Neural progenitor cell (in vitro differentiated cells): ENCODE results near the gene CPLX3. TPM values are rescaled to one million over a fixed set of nuclear protein-coding genes. Genes with fewer than 3 reads are reported as not detected.

Source experiments
- DNase-seq: peaks from one replicate; pipeline ENCODE4 v3.0.0-alpha.2; 2016; ENCODE audit warnings: low spot score
- H2AFZ ChIP-seq: fragments of 200-600 bp; sonication (generic); replicated peaks from 2 replicates; pipeline ENCODE4 v1.6.1; 2016; ENCODE audit warnings: antibody characterized with exemption
- H3F3A ChIP-seq: fragments of 200-600 bp; sonication (generic); 2 replicates; pipeline ENCODE4 v1.6.1; 2016; ENCODE audit warnings: antibody characterized with exemption, low read depth
- H3K27ac ChIP-seq: fragments of 200-600 bp; sonication (generic); 2 replicates; pipeline ENCODE4 v1.5.1; 2016; ENCODE audit warnings: mild to moderate bottlenecking
- H3K27me3 ChIP-seq: fragments of 200-600 bp; sonication (generic); 2 replicates; pipeline ENCODE4 v1.6.1; 2016; ENCODE audit warnings: mild to moderate bottlenecking, moderate library complexity
- H3K36me3 ChIP-seq: fragments of 200-600 bp; sonication (generic); 2 replicates; pipeline ENCODE4 v1.5.1; 2016
- H3K4me1 ChIP-seq: fragments of 200-600 bp; sonication (generic); 2 replicates; pipeline ENCODE4 v1.6.1; 2016; ENCODE audit warnings: mixed run types
- H3K4me2 ChIP-seq: fragments of 200-600 bp; sonication (generic); 2 replicates; pipeline ENCODE4 v1.6.1; 2016
- H3K4me3 ChIP-seq: fragments of 200-600 bp; sonication (generic); 2 replicates; pipeline ENCODE4 v1.5.1; 2016
- H3K79me2 ChIP-seq: fragments of 200-600 bp; sonication (generic); 2 replicates; pipeline ENCODE4 v1.6.1; 2016; ENCODE audit warnings: low read depth
- H3K9ac ChIP-seq: fragments of 200-600 bp; sonication (generic); 2 replicates; pipeline ENCODE4 v1.6.1; 2016
- H3K9me3 ChIP-seq: fragments of 200-600 bp; sonication (generic); 2 replicates; pipeline ENCODE4 v1.5.1; 2016; ENCODE audit warnings: low read depth
- H4K20me1 ChIP-seq: fragments of 200-600 bp; sonication (generic); 2 replicates; pipeline ENCODE4 v1.6.1; 2016; ENCODE audit warnings: low read depth
- H3K27ac Mint-ChIP-seq: 3 replicates; pipeline ENCODE4 v1.8.0; 2021; ENCODE audit warnings: mixed read lengths
- H3K27me3 Mint-ChIP-seq: 2 replicates; pipeline ENCODE4 v1.8.0; 2022; ENCODE audit warnings: low read depth, mild to moderate bottlenecking, inconsistent platforms, moderate library complexity, mixed read lengths; ENCODE audit not compliant: insufficient read depth
- H3K36me3 Mint-ChIP-seq: 3 replicates; pipeline ENCODE4 v1.8.0; 2021; ENCODE audit warnings: mixed read lengths
- H3K4me1 Mint-ChIP-seq: 3 replicates; pipeline ENCODE4 v1.8.0; 2021; ENCODE audit warnings: mixed read lengths
- H3K4me3 Mint-ChIP-seq: 3 replicates; pipeline ENCODE4 v1.8.0; 2021; ENCODE audit warnings: mild to moderate bottlenecking, moderate library complexity, mixed read lengths
- H3K9me3 Mint-ChIP-seq: 3 replicates; pipeline ENCODE4 v1.8.0; 2020; ENCODE audit warnings: mixed read lengths
- EZH2 ChIP-seq: fragments of 200-600 bp; sonication (generic); IDR thresholded peaks from 2 replicates; pipeline ENCODE4 v1.6.1; 2017; ENCODE audit warnings: antibody characterized with exemption, mild to moderate bottlenecking, moderate library complexity
- EZH2phosphoT487 ChIP-seq: fragments of 200-600 bp; sonication (generic); IDR thresholded peaks from 2 replicates; pipeline ENCODE4 v1.6.1; 2017; ENCODE audit warnings: antibody characterized with exemption
- total RNA-seq: library from RNA; depleted of rRNA; stranded (reverse); fragments of >200 nt; gene quantifications from 2 replicates; pipeline ENCODE4 v1.2.3, GENCODE V29; 2015; ENCODE audit warnings: low replicate concordance
- TF ChIP-seq, protein P1 (sequence below): fragments of 200-600 bp; sonication (generic); IDR thresholded peaks from 2 replicates; pipeline ENCODE4 v1.5.1; 2017; ENCODE audit warnings: antibody characterized with exemption, mild to moderate bottlenecking

Gene CPLX3
- total RNA-seq, 1 donor from 2014 or later: not detected

DNA sequence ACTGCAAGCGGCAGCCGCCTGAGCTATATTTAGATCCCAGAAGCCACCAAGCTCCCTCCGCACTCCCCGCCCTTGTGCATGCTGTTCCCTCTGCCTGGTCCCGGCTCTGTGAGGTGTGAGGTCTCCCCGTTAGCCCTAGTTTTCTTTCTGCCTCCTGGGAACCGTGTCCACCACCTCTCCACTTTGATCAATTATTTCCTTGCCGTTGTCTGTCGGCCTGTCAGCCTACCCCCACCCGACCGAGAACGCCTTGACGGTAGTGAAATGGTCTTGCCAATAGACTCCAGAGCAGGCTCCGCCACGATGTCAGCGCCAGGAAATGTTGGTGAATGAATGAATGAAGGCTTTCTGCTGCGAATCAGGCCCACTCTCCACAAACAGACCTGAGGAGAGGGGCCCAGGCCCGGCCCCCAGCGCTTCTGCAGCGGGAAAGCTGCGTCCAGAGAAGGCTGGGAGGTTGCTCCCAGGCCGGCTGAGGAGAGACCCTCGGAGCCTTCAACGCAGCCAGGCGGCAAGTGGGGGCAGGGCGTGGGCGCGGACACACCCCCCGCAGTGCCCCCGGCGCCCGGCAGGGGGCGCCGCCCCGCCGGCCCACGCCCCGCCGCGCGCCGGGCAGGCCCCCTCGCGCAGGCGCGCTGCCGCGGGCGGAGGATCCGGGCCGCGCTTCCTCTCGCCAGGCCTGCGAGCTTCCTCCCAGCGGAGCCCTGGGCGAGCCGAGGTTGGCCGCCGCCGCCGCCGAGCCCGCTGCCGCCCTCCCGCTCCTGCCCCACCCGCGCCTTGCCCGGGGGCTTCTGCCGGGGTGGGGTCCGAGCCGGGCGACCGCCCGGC lies 44.8 kb upstream of the CPLX3 start, which contains the start of gene CSK:
Gene CSK (plus strand): TSS at position 650 of the 828 bp plus-strand sequence. CDS start 16,218 bp downstream, outside the sequence.
- peaks cover 66% of the 10 kb centered on the region for H3K4me1 Mint-ChIP-seq
- peak within 1 kb of the TSS; percentile 91 for H3K4me3 Mint-ChIP-seq
- peak within 1 kb of the TSS; percentile 35 for H3K9ac ChIP-seq
- peak; percentile 90 for DNase-seq
- H3K27me3 ChIP-seq: peaks cover 21% of the 10 kb centered on the region
- peaks cover 14% of the 10 kb centered on the region for H3K27me3 Mint-ChIP-seq
- peak within 1 kb of the TSS; percentile 96 for H3K4me2 ChIP-seq
- no peak for TF ChIP-seq EZH2
- TF ChIP-seq, protein P1, sequence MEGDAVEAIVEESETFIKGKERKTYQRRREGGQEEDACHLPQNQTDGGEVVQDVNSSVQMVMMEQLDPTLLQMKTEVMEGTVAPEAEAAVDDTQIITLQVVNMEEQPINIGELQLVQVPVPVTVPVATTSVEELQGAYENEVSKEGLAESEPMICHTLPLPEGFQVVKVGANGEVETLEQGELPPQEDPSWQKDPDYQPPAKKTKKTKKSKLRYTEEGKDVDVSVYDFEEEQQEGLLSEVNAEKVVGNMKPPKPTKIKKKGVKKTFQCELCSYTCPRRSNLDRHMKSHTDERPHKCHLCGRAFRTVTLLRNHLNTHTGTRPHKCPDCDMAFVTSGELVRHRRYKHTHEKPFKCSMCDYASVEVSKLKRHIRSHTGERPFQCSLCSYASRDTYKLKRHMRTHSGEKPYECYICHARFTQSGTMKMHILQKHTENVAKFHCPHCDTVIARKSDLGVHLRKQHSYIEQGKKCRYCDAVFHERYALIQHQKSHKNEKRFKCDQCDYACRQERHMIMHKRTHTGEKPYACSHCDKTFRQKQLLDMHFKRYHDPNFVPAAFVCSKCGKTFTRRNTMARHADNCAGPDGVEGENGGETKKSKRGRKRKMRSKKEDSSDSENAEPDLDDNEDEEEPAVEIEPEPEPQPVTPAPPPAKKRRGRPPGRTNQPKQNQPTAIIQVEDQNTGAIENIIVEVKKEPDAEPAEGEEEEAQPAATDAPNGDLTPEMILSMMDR: peak; percentile 42
- no peaks in the 10 kb centered on the region for H3F3A ChIP-seq
- H3K27ac ChIP-seq: no peak within 1 kb of the TSS
- no peaks in the 10 kb centered on the region for H3K9me3 ChIP-seq
- peaks cover 41% of the 10 kb centered on the region for H3K79me2 ChIP-seq
- no peaks in the 10 kb centered on the region for H3K36me3 Mint-ChIP-seq
- H3K4me1 ChIP-seq: peaks cover 22% of the 10 kb centered on the region
- peak within 1 kb of the TSS; percentile 68 for H3K4me3 ChIP-seq
- H3K9me3 Mint-ChIP-seq: no peaks in the 10 kb centered on the region
- peaks cover 41% of the 10 kb centered on the region for H4K20me1 ChIP-seq
- H3K27ac Mint-ChIP-seq: peak within 1 kb of the TSS; percentile 83
- H2AFZ ChIP-seq: peak within 1 kb of the TSS; percentile 76
- H3K36me3 ChIP-seq: no peaks in the 10 kb centered on the region

DNA sequence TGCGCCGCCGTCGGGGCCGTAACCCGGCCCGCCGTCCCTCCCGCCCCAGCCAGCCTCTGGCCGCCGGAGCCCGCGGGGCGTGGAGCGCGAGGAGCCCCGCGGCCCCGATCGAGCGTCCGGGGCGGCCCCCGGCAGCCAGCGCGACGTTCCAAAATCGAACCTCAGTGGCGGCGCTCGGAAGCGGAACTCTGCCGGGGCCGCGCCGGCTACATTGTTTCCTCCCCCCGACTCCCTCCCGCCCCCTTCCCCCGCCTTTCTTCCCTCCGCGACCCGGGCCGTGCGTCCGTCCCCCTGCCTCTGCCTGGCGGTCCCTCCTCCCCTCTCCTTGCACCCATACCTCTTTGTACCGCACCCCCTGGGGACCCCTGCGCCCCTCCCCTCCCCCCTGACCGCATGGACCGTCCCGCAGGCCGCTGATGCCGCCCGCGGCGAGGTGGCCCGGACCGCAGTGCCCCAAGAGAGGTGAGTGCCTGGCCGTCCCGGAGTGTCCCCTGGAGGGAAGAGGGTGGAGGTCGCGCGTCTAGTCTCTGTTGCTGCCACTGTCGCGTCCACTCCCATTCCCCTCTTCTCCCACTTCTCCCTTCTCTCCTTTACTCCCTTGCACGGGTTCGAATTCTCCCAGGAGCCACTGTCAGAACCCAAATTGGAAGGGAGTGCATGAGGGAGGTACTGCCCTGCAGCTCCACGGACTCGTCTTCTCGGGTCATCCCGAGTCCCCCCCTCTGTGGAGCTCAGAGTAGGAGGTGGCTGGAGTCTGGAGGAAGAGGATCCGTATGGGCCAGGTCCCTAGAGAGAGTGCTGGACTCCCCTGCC lies 44.0 kb upstream of the CPLX3 start:
- H3K27me3 Mint-ChIP-seq: peaks cover 14% of the 10 kb centered on the region
- H3K27ac Mint-ChIP-seq: no peak overlapping the region

DNA sequence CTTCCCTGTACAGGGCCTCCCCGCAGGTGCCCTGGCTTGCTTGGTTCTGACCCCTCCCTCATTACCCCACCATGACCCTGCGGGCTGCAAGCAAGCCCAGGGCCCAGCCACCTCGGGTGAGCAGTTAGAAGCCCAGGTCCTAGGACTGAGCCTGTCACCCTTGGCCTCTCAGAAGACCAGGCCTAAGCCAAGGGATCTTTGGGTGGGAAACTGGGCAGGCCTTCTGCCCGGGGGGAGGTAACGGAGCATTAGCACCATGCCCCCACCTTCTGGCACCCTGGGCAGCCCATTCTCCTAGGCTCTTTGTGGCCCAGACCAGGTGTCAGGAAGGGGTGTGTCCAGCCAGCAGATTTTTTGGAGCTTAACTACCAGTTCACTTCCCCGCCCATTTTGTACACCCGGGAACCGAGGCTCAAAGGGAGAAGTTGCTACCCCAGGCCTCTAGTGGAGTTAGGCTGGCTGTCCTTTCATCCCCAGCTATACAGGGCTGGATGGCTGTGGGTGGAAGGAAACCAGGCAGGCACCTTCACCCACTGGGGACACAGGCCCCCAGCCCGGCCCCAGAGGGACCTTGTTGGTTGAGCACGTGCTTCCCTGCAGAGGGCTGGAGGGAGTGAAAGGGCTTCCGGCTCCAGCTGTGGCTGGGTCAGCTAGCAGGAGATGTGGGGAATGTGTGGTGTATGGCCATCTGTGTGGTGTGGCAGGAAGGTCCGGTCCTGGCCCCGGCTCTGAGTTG lies 43.2 kb upstream of the CPLX3 start:
- H3K27me3 ChIP-seq: peaks cover 21% of the 10 kb centered on the region
- peaks cover 11% of the 10 kb centered on the region for H3K27me3 Mint-ChIP-seq
- H3K36me3 Mint-ChIP-seq: no peaks in the 10 kb centered on the region
- DNase-seq: peak; percentile 49
- peak overlapping the region; percentile 81 for H3K4me2 ChIP-seq
- H3K36me3 ChIP-seq: no peaks in the 10 kb centered on the region
- TF ChIP-seq, protein P1: no peak
- no peak for TF ChIP-seq EZH2phosphoT487
- no peak for TF ChIP-seq EZH2
- peaks cover 52% of the 10 kb centered on the region for H3K79me2 ChIP-seq
- H3K27ac Mint-ChIP-seq: no peak overlapping the region
- no peak overlapping the region for H2AFZ ChIP-seq
- H3F3A ChIP-seq: no peaks in the 10 kb centered on the region
- H3K4me3 Mint-ChIP-seq: peak overlapping the region; percentile 91
- no peaks in the 10 kb centered on the region for H3K9me3 Mint-ChIP-seq
- H3K27ac ChIP-seq: no peak overlapping the region
- peaks cover 61% of the 10 kb centered on the region for H3K4me1 Mint-ChIP-seq
- H3K4me1 ChIP-seq: peaks cover 18% of the 10 kb centered on the region
- no peaks in the 10 kb centered on the region for H3K9me3 ChIP-seq
- H3K9ac ChIP-seq: peak overlapping the region; percentile 35
- H4K20me1 ChIP-seq: peaks cover 57% of the 10 kb centered on the region
- H3K4me3 ChIP-seq: peak overlapping the region; percentile 68

More for the DNA sequence above, 44.0 kb upstream of the CPLX3 start:
- Histone ChIP-seq H3F3A (no peaks in the 10 kb centered on the region), H4K20me1 (peaks cover 50% of the 10 kb centered on the region), H2AFZ (peak overlapping the region; percentile 23), H3K9me3 (no peaks in the 10 kb centered on the region), H3K27ac (no peak overlapping the region), H3K9ac (peak overlapping the region; percentile 35), H3K27me3 (peaks cover 21% of the 10 kb centered on the region), H3K79me2 (peaks cover 48% of the 10 kb centered on the region), H3K36me3 (no peaks in the 10 kb centered on the region), H3K4me3 (peak overlapping the region; percentile 68), H3K4me2 (peak overlapping the region; percentile 81), H3K4me1 (peaks cover 17% of the 10 kb centered on the region)
- peak overlapping the region; percentile 91 for H3K4me3 Mint-ChIP-seq
- DNase-seq: peak; percentile 72
- peaks cover 62% of the 10 kb centered on the region for H3K4me1 Mint-ChIP-seq
- no peaks in the 10 kb centered on the region for H3K9me3 Mint-ChIP-seq
- no peaks in the 10 kb centered on the region for H3K36me3 Mint-ChIP-seq
- TF ChIP-seq EZH2phosphoT487: no peak
- no peak for TF ChIP-seq EZH2
- TF ChIP-seq, protein P1: no peak
